GM12864 (cell line): ENCODE data around the gene KRTAP1-4.
"Not testable (repeated sequence)": the region's sequence is repeated elsewhere in the genome, so short reads cannot be mapped to it uniquely, and the experiment has no call there.

ENCODE experiments used
- DNase-seq: peaks from one replicate; pipeline ENCODE4 v3.0.0-alpha.2; 2011; ENCODE audit warnings: low read depth
- H3K4me3 ChIP-seq: 2 replicates; pipeline ENCODE4 v1.5.1; 2011; ENCODE audit warnings: mild to moderate bottlenecking, low read depth, low read length, control low read depth
- TF ChIP-seq, protein P1 (sequence below): IDR thresholded peaks from 2 replicates; pipeline ENCODE4 v1.5.1; 2011; ENCODE audit warnings: low read depth, mild to moderate bottlenecking, moderate library complexity, low read length, control low read depth, inconsistent platforms; ENCODE audit errors: missing control alignments

The KRTAP1-4 gene

DNA sequence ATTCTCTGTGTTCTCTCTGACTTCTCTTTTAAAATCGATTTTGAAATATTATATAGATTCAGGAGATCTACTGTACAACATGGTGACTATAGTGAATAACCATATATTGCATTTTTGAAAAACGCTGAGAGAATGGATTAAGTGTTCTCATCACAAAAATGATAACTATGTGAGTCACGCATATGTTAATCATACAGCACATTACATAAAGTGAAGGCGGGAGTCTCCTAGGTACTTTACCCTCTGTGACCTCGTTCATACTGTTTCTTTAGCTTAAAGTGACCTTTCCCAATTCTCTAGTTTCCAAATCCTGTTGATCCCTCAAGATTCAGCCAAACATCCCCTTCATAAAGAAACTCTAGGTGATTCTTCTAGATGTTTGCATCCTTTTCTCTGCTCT lies 27.2 kb downstream of the KRTAP1-4 start:
- H3K4me3 ChIP-seq = no peak overlapping the region
- DNase-seq = no peak
- TF ChIP-seq, protein P1, sequence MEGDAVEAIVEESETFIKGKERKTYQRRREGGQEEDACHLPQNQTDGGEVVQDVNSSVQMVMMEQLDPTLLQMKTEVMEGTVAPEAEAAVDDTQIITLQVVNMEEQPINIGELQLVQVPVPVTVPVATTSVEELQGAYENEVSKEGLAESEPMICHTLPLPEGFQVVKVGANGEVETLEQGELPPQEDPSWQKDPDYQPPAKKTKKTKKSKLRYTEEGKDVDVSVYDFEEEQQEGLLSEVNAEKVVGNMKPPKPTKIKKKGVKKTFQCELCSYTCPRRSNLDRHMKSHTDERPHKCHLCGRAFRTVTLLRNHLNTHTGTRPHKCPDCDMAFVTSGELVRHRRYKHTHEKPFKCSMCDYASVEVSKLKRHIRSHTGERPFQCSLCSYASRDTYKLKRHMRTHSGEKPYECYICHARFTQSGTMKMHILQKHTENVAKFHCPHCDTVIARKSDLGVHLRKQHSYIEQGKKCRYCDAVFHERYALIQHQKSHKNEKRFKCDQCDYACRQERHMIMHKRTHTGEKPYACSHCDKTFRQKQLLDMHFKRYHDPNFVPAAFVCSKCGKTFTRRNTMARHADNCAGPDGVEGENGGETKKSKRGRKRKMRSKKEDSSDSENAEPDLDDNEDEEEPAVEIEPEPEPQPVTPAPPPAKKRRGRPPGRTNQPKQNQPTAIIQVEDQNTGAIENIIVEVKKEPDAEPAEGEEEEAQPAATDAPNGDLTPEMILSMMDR = no peak

DNA sequence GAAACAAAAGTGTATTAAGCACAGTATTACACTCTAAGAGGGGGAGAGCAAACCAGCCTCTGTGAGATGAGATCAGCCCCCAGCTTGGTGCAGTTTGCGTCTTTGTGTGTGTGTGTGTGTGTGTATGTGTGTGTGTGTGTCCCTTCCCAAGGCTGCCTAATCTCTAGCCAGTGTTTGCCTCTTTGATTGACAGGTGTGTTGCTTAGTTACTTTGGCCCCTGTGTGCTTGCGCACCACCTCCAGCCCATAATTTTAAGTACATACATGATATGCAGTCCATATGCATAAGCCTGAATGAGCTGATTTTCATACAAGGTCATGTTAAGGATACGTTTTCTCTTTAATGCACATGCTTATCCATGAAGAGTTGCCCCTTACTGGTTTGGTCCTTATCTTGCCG lies 28.2 kb downstream of the KRTAP1-4 start:
- H3K4me3 ChIP-seq = no peak overlapping the region
- TF ChIP-seq, protein P1 = no peak
- no peak for DNase-seq

DNA sequence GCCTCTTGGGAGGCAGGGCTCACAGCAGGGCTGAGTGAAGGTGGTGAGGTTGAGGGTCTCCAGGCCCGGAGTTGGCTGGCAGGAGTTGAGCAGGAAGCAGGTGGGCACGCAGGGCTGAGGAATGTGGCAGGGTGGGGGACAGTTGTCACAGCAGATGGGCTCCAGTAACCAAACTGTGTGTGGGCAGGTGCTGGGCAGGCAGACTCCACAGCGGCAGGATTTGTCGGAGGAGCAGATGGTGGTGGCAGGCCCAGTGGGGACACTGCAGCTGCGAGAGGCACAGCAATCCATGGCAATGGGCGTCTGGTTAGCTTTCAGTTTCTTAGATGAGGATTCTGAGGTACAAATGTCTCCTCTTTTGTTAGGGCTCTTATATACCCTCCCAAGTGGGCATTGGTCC lies 30.4 kb downstream of the KRTAP1-4 start, which contains the start of gene KRTAP3-2:
KRTAP3-2 (minus strand) TSS at position 344 of the 400 bp plus-strand sequence; CDS start at position 291, 53 bp downstream.
- not testable (repeated sequence) for H3K4me3 ChIP-seq, DNase-seq

DNA sequence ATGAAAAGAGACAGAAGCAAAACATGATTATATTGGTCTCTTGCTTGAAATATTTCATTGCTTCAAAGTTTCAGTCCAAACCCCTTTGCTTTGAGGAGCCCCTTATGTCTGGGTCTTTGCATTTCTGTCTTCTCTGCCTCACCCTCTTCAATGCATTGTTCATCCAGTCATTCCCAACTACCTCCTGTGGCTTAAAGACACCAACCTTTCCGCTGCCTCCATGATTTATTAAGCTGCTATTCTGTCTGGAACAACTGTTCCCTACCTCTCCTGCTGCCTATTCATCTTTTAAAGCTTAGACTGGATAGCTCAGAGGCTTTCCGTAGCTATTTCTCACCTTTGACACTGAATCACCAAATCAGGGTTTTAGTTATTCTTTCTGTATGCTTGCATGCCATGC lies 32.6 kb downstream of the KRTAP1-4 start:
- no peak for DNase-seq
- TF ChIP-seq, protein P1 = no peak
- no peak overlapping the region for H3K4me3 ChIP-seq

DNA sequence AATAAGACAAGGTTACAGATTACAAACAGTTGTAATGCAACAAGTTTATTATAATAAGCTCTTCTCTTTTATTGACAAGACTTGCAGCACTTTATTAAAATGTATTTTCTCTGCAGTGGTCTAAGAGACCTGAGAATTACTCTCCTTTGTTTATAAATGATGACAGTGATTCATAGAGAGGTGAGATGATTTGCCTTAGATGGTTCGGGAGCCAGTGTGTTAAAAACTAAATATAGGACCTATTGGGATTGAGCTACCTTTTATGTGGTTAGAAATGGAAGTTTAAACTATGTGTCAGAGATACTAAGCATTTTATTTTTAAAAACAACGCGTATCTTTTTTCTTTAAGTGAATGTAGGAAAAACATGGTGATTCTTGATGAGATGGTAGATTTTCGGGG lies 33.2 kb downstream of the KRTAP1-4 start:
- TF ChIP-seq, protein P1 = no peak
- no peak for DNase-seq
- no peak overlapping the region for H3K4me3 ChIP-seq

DNA sequence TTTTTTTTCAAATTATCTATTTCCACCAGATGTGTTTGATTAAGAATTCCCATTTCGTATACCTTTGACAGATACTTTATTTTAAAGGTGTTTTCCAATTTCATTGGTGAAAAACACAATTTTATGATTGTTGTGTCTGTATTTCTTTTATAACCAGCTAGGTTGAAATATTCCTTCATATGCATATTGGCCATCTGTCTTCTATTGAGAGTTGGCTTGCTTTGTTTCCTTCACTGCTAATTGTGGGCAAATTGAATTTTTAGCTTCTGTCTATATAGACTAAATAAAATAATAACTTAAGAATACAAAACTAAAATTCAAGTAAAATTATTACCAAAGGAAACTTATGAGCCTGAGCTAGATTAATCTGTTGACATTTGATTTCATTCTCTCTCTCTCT lies 34.9 kb downstream of the KRTAP1-4 start:
- H3K4me3 ChIP-seq = no peak overlapping the region
- DNase-seq = no peak
- TF ChIP-seq, protein P1 = no peak

DNA sequence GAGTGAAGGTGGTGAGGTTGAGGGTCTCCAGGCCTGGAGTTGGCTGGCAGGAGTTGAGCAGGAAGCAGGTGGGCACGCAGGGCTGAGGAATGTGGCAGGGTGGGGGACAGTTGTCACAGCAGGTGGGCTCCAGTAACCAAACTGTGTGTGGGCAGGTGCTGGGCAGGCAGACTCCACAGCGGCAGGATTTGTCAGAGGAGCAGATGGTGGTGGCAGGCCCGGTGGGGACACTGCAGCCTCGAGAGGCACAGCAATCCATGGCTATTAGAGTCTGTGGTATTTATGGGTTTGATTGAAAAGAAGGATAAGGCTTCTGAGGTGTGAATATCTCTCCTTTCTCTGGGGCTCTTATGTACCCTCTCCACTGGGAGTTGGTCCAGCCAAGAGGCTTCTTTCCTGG lies 36.2 kb downstream of the KRTAP1-4 start, which contains the start of gene KRTAP3-3:
KRTAP3-3 (minus strand) TSS at position 326 of the 400 bp plus-strand sequence; CDS start at position 259, 67 bp downstream.
- TF ChIP-seq, protein P1 = no peak
- H3K4me3 ChIP-seq = no peak within 1 kb of the TSS
- no peak for DNase-seq

DNA sequence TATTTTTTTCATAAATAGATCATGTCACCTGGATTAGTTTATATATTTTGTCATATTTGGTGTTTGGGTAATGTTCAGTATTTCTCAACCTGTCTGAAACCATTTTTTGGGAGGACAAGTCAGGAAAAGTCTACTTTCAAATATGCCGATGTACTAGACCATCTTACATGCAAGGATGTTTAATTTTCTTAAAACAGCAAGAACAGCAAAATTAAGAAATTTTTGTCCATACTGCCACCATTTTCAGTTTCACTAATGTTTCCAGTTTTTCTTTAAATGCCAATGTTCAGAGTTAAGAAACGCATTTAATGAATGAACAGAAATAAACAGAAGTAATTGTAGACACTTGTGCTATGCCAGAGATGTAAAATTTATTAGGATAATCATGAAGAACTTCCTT lies 36.9 kb downstream of the KRTAP1-4 start:
- H3K4me3 ChIP-seq = no peak overlapping the region
- TF ChIP-seq, protein P1 = no peak
- DNase-seq = no peak
